ENCODE data around the gene P2RX7.
"Not testable (repeated sequence)": the region's sequence is repeated elsewhere in the genome, so short reads cannot be mapped to it uniquely, and the experiment has no call there.

The P2RX7 gene

GRCh38 chr12:121176826-121177529 lies 44.3 kb downstream of the P2RX7 start:
- no peak for DNase-seq

- DNase-seq: no peak
Observed at GRCh38 chr12:121181181-121181580, 48.5 kb downstream of the P2RX7 start.

- no peak for DNase-seq
Observed at GRCh38 chr12:121182222-121182893, 49.7 kb downstream of the P2RX7 start.

- DNase-seq: peak; percentile 86
Observed at GRCh38 chr12:121184425-121184824, 51.7 kb downstream of the P2RX7 start.

- DNase-seq: no peak
Observed at GRCh38 chr12:121184984-121185889, 52.6 kb downstream of the P2RX7 start.

GRCh38 chr12:121186826-121187225 lies 54.1 kb downstream of the P2RX7 start:
- no peak for DNase-seq

DNA sequence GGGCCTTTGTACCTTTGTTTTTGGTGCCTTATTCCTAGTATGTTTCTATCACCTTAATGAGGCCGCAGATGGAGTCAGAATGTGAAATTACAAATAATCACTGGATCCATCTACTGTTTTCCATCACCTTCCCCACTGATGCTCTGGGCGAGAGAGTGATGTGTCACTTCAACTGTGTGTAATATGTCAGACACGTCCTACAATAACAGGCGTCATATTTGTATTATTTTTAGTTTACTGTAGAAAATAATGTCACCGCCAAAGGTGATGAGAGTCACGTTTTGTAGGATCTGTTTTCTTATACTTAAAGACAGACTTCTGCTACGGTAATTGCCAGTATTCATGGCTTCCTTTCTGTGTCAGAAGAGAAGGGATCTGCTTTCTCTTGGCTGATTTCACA lies 54.8 kb downstream of the P2RX7 start:
- no peak for DNase-seq

DNA sequence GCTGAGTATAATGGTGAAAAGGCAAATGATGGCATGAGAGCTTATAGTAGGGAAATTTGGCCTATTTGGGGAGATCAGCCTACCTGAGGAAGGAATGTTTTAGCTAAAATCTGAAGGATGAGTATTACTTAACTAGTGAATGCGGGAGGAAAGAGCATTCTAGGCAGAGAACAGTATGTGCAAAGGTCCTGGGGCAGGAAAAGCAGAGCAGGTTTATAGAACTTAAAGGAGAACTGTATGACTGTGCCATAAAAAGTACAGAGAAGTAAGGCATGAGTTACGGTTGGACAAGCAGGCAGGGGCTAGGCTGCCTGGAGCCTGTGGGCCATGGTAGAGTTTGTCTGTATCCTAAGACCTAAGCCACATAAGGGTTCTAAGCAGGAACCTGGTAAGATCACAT lies 55.6 kb downstream of the P2RX7 start:
- DNase-seq: no peak

- DNase-seq: no peak
Observed at GRCh38 chr12:121189131-121189530, 56.5 kb downstream of the P2RX7 start.

DNA sequence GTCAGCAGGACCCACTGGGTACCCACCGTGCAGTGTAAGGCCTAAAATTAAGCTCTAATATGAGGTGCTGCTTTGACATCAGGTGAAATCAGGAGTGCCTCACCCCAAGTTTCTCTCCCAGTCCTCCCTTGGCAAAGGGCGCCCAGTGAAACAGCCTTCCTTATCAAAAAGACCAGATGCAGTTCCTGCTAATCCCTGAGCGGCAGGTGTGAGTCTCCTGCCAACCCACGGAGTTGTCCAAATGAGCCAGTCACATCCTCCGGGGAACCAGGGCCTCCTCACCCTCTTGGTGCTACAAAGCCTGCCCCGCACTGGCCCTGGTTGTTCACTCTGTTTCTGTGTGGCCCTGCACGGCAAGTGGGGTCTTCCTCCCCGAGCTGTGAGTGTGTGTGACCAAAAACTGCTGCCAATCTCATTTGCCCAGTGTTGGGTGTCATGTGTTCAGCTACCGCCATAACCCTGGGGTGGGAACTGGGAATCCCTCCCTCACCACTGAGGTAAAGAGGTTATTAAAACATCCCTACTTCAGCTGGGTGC lies 57.0 kb downstream of the P2RX7 start:
- no peak for DNase-seq

GRCh38 chr12:121190523-121191031 lies 57.9 kb downstream of the P2RX7 start:
- no peak for DNase-seq

GRCh38 chr12:121191151-121191550 lies 58.5 kb downstream of the P2RX7 start:
- DNase-seq: no peak

- DNase-seq: no peak
Observed at GRCh38 chr12:121196902-121197301, 64.2 kb downstream of the P2RX7 start.

DNA sequence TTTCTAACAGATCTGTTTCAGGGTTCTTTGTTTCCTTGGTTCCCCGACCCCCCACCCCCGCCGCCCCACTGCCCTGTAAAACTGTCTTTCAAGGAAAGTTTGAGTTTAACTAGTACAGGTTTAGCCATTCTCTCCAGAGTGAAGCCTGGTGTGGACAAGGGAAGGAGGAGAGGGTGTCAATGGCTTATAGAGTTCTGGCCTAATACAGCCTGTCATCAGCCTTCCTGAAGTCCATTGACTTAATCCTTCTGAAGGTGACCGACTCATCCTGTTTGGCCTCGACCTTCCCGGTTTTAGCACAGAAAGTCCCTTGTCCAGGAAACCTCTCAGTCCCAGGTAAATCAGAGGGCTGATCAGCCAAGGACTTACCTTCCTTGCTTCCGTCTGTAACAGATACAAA lies 66.3 kb downstream of the P2RX7 start:
- no peak for DNase-seq

DNA sequence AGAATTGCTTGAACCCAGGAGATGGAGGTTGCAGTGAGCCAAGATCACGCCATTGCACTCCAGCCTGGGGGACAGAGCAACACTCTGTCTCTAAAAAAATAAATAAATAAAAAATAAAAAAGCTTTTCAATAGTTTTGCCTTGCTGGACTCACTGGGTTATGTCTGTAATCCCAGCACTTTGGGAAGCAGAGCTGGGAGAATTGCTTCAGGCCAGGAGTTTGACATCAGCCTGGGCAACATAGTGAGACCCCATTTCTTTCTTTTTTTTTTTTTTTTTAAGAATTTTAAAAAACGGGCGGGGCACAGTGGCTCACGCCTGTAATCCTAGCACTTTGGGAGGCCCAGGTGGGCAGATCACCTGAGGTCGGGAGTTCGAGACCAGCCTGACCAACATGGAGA lies 68.5 kb downstream of the P2RX7 start:
- not testable (repeated sequence) for DNase-seq

DNA sequence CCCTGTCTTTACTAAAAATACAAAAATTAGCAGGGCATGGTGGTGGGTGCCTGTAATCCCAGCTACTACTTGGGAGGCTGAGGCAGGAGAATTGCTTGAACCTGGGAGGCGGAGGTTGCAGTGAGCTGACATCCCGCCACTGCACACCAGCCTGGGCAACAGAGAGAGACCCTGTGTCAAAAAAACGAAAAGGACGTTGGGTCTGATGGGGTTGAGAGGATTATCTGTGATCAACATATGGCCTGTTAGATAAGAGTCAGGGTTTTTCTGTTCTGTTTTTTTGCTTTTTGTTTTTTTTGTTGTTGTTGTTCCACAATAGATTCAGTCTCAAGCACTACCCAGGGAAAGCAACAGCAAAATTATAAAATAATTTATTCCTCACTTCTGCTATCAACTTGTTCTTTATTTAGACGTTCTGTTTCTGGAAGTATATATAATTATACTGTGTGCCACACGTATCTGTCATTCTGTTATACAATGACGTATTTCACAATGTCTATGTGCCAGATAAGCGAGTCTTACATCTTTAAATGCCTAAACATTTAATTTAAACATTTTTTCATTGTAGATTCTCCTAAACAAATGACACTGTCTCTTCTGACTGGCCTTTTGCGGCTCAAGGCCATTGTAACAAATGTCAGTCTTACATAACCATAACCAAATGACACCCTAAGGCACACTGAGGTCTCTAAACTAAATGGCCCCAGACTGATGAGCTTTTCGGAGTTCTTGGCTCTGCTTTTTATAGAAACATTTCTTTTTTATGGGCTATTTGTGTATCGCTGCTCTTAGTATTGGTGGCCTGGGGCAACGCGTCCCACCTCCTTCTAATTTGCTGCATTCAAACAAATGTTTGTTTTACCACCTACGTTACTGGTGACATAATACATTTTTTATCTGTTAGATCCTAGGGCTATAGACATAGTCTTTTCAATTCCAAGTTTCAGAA lies 70.0 kb downstream of the P2RX7 start:
- DNase-seq: no peak

- no peak for DNase-seq
Observed at GRCh38 chr12:121203482-121203881, 70.8 kb downstream of the P2RX7 start.

GRCh38 chr12:121205491-121205890 lies 72.8 kb downstream of the P2RX7 start:
- no peak for DNase-seq

DNA sequence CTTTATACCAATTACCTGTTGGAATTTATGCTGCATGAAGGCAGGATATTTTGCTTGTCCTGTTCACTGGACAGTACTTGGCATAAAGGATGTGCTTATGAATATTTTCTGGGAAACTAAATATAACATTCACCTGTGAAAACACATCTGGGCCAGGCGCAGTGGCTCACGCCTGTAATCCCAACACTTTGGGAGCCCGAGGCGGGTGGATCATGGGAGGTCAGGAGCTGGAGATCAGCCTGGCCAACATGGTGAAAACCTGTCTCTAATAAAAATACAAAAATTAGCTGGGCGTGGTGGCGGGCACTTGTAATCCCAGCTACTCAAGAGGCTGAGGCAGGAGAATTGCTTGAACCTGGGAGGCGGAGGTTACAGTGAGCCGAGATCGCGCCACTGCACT lies 75.9 kb downstream of the P2RX7 start:
- DNase-seq: not testable (repeated sequence)

DNA sequence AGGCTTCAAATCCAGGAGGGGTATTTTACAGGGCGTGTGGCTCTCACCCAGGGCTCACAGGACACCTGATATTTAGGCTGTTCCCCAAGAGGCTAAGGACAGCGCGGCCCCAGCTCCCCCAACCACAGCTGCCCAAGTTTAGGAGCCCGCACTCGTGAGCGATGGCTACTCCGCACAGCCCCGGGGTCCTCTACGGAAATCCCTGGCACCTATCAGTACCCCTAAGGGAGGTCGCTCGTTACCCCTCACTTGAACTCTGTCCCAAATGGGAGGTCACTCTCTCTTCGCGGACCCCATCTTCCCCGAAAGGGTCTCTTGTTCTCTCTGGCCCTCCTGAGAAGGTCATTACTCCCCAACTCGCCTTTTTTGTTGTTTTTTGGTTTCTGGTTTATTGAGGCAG lies 76.5 kb downstream of the P2RX7 start:
- no peak for DNase-seq

DNA sequence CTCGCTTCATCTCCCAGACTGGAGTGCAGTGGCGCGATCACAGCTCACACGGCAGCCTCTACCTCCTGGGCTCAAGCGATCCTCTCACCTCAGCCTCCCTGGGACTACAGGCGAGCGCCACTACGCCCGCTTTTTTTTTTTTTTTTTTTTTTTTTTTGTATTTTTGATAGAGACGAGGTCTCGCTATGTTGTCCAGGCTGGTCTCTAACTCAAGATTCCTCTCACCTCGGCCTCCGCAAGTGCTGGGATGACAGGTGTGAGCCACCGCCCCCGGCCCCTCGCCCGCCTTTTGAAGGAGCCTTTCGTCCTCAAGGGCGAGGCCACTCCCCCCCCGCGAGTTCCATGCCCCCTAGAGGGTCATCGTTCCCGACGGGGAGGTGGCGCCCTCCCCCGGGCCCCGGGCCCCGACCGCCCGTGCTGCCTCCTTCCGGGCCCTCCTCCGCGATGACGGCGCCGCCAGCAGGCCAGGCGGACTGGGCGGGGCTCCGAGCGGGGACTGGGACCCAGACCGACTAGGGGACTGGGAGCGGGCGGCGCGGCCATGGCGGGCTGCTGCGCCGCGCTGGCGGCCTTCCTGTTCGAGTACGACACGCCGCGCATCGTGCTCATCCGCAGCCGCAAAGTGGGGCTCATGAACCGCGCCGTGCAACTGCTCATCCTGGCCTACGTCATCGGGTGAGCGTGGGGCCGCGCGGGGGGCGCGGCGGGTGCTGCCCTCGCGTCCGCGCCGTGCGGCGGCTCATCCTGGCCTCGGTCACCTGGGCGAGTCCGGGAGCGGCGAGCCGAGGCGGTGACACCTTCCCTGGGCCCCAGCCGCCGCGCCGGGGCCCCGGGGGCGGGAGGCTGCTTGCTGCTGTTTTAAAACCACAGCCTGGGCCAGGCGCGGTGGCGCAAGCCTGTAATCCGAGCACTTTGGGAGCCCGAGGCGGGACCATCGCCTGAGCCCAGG lies 77.2 kb downstream of the P2RX7 start, which contains the start of gene P2RX4:
TSS of gene P2RX4 (plus strand) at position 506 of the 949 bp plus-strand sequence. CDS start at position 542, 36 bp downstream.
- peak; percentile 66 for DNase-seq

All from DMS153 (cell line).